Psoas muscle (tissue), 8 donors: Measurements from ENCODE around the gene ANO3. TPM values are rescaled to one million over a fixed set of nuclear protein-coding genes. Genes with fewer than 3 reads are reported as not detected.

Experiments used
- ATAC-seq, 4 donors: fragments of 200-7000 bp; cut with Tn5 transposase; one replicate each; pipeline ENCODE4 v1.9.1; 2020; ENCODE audit warnings: moderate library complexity in 3 of 4, mild to moderate bottlenecking in 2 of 4
- DNase-seq, 2 donors: peaks; one replicate each; pipeline ENCODE4 v3.0.0-alpha.2; 2020
- H3K27ac ChIP-seq: fragments of 200-600 bp; one replicate; pipeline ENCODE4 v1.8.0; 2022
- H3K27me3 ChIP-seq, 3 donors: fragments of 200-600 bp in 1 of 3; one replicate each; pipeline versions ENCODE4 v1.6.1 to v1.8.0; 2013 to 2022; ENCODE audit warnings: low read length in 2 of 3, mild to moderate bottlenecking in 2 of 3, moderate library complexity in 1 of 3; ENCODE audit not compliant: insufficient read depth in 3 of 3
- H3K36me3 ChIP-seq, 2 donors: fragments of 200-600 bp in 1 of 2; one replicate each; pipeline versions ENCODE4 v1.6.1 to v1.8.0; 2013 to 2022; ENCODE audit warnings: low read depth in 1 of 2, mild to moderate bottlenecking in 1 of 2, moderate library complexity in 1 of 2; ENCODE audit not compliant: insufficient read depth in 1 of 2
- H3K4me1 ChIP-seq: fragments of 200-600 bp; one replicate; pipeline ENCODE4 v1.8.0; 2022
- H3K4me3 ChIP-seq: fragments of 200-600 bp; one replicate; pipeline ENCODE4 v1.8.0; 2022; ENCODE audit warnings: mild to moderate bottlenecking
- H3K9me3 ChIP-seq: fragments of 200-600 bp; one replicate; pipeline ENCODE4 v1.8.0; 2022
- CTCF ChIP-seq: fragments of 200-600 bp; IDR thresholded peaks from one replicate; pipeline ENCODE4 v1.8.0; 2022; ENCODE audit warnings: antibody characterized with exemption
- WGBS, 3 donors: extraction: QIAGEN DNeasy Blood & Tissue Kit; methylation state at CpG; one replicate each; pipeline versions ENCODE4 v1.1.6 to v1.1.7; 2013; 5-methylcytosine and 5-hydroxymethylcytosine counted together
- intact Hi-C, 2 donors: fragments of 100-400 bp; cut with DNase I; formaldehyde crosslinking; loops; one replicate each; pipeline versions ENCODE4 v1.11.0 to v1.14.2; 2022
- polyA plus RNA-seq, 3 donors: library from polyadenylated mRNA; stranded (reverse); fragments of 200-250 nt; gene quantifications; one replicate each; pipeline ENCODE4 v1.2.3, GENCODE V29; 2013
- total RNA-seq, 4 donors: library from RNA; stranded (reverse); fragmentation: NEBNext Ultra II Directional in 2 of 4; extraction: Animal tissue kit (Norgen Biotek cat#: 25700) in 2 of 4; gene quantifications; one replicate each; pipeline versions ENCODE4 v1.2.1 to v1.2.4, GENCODE V29; 2021 to 2023
- donor health status: healthy with polysubstance abuse.
- donor health status: DM: no; HTN: no; CAD: no; lungs with moderate emphysema.
- donor health status: Bipolar disorder and iron deficiency.
- donor health status: healthy.
- donor health status: DM: yes; HTN: yes; CAD: no.
- donor health status: DM: no; HTN: no; CAD: no.
- donor health status: DM: no; HTN: no; CAD: no.
- donor health status: DM: yes; HTN: yes; CAD: no.

Gene ANO3
- total and polyA plus RNA-seq, 7 donors = 0.01 TPM; not detected in 6

- no peaks in the 10 kb centered on the region for H3K4me1 ChIP-seq
- no peak for ATAC-seq
- H3K27me3 ChIP-seq = no peaks in the 10 kb centered on the region
- intact Hi-C loops = no loop called here
- H3K27ac ChIP-seq = no peak overlapping the region
- TF ChIP-seq CTCF = no peak
- 91 to 97% (median 93%) methylated on average over 2 of the region's 2 CpGs for WGBS, 3 donors
- DNase-seq = no peak
- no peaks in the 10 kb centered on the region for H3K36me3 ChIP-seq
- no peak overlapping the region for H3K4me3 ChIP-seq
- no peaks in the 10 kb centered on the region for H3K9me3 ChIP-seq
Observed at GRCh38 chr11:26510164-26510563, 178.2 kb downstream of the ANO3 start.

DNA sequence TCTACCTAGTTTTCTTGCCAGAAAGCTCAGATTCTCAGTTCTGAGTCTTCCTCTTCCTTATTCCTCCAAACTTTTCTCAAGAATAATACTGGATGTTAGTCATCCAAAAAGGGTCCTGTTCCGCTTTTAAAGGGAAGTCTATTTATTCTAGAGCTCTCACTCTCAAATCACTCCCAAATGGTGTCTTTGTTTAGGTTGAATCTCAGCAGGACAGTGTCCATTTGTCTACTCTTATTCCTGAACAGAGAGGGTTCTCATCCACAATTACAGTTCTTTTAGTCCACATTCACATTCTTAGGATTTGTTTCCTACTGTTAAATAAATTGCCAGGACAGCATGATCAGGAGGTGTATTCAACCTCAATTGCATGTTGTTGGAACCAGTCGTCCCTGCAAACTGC is 178.8 kb downstream of the ANO3 start:
- Histone ChIP-seq H3K36me3 (no peaks in the 10 kb centered on the region), H3K9me3 (no peaks in the 10 kb centered on the region), H3K27ac (no peak overlapping the region), H3K27me3 (no peaks in the 10 kb centered on the region), H3K4me3 (no peak overlapping the region), H3K4me1 (no peaks in the 10 kb centered on the region)
- intact Hi-C loops = no loop called here
- no peak for DNase-seq
- ATAC-seq = no peak
- TF ChIP-seq CTCF = no peak
- WGBS, 3 donors = 72 to 87% (median 79%) methylated on average over 2 of the region's 2 CpGs

DNA sequence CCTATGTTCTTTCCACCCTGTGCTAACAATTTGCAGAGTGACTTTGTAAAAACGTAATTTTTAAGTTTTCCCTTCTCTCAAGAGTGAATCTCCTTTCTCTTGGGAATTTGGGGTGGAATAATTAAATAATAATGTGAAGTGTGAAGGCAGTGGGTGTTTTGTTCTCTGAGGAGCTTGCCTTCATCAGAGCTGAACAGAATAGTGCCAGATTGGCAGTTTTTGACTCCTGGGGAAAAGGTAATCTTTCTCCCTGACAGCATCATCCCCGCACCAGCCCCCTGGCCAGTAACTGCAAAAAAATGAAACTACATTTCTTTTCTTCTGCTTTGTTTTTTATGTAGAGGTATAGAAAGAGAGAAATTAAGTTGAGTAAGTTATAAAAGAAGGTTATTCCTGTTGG is 180.3 kb downstream of the ANO3 start:
- Histone ChIP-seq H3K4me3 (no peak overlapping the region), H3K27ac (no peak overlapping the region), H3K4me1 (no peaks in the 10 kb centered on the region), H3K36me3 (no peaks in the 10 kb centered on the region), H3K27me3 (no peaks in the 10 kb centered on the region), H3K9me3 (no peaks in the 10 kb centered on the region)
- DNase-seq (no peak), ATAC-seq (no peak)
- WGBS, 3 donors = 54 to 64% (median 58%) methylated on average over 2 of the region's 2 CpGs
- intact Hi-C loops = no loop called here
- TF ChIP-seq CTCF = no peak

GRCh38 chr11:26519469-26519868 is 187.5 kb downstream of the ANO3 start:
- Histone ChIP-seq H3K27ac (no peak overlapping the region), H3K9me3 (no peaks in the 10 kb centered on the region), H3K4me1 (no peaks in the 10 kb centered on the region), H3K27me3 (no peaks in the 10 kb centered on the region), H3K4me3 (no peak overlapping the region), H3K36me3 (no peaks in the 10 kb centered on the region)
- TF ChIP-seq CTCF = no peak
- WGBS, 3 donors = 68 to 69% (median 68%) methylated on average over 2 of the region's 2 CpGs
- no peak for DNase-seq
- no peak for ATAC-seq
- intact Hi-C loops = no loop called here

DNA sequence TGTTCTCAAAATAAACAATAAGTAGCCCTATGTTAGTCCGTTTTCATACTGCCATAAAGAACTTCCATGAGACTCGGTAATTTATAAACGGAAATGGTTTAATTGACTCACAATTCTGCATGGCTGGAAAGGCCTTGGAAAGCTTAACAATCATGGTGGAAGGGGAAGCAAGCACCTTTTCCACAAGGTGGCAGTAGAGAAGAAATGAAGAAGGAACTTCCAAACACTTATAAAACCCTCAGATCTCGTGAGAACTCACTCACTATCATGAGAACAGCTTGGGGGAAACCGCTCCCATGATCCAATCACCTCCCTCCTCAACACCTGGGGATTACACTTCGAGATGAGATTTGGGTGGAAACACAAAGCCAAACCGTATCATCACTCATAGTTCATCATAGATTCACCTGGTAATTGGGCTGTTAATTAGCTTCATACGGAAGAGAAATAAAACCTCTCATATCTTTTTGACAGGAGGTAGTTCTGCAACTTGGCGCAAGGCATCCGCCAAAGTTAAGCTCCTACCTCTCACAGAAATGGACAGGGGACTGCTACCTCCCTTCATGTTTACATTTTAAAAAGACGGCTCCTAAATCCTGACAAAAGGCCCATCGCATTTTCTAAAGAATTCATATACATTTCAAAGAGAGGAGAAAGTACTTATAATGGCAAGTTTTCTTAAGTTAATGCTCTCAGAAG is 191.1 kb downstream of the ANO3 start:
- no peak overlapping the region for H3K27ac ChIP-seq
- no peak overlapping the region for H3K4me3 ChIP-seq
- 67 to 78% (median 72%) methylated on average over 12 of the region's 12 CpGs for WGBS, 3 donors
- H3K9me3 ChIP-seq = no peaks in the 10 kb centered on the region
- TF ChIP-seq CTCF = no peak
- intact Hi-C loops = no loop called here
- H3K27me3 ChIP-seq = no peaks in the 10 kb centered on the region
- DNase-seq = no peak
- ATAC-seq = no peak
- no peaks in the 10 kb centered on the region for H3K4me1 ChIP-seq
- no peaks in the 10 kb centered on the region for H3K36me3 ChIP-seq
